Endothelial cell of umbilical vein (primary cell): Measurements from ENCODE around the gene SPON1. TPM values are rescaled to one million over a fixed set of nuclear protein-coding genes. Genes with fewer than 3 reads are reported as not detected.

Experiments
- BruUV-seq: library from RNA; stranded (reverse); fragments of 400-500 nt; replicated peaks from 2 replicates; lab custom pipeline; 2021; lab: Mats Ljungman, UMichigan
- CTCF ChIA-PET: fragments of 300-600, 350-600 bp; sonication (Branson Sonifier 250); formaldehyde crosslinking; loops from one replicate; lab custom pipeline; 2021; ENCODE audit warnings: antibody characterized with exemption, inconsistent platforms; lab: Charles Lee
- POLR2A ChIA-PET: fragments of 300-600, 350-600 bp; sonication (Branson Sonifier 250); formaldehyde crosslinking; loops from one replicate; lab custom pipeline; 2021; ENCODE audit warnings: antibody characterized with exemption, inconsistent platforms; lab: Charles Lee
- DNase-seq: peaks from one replicate; pipeline ENCODE4 v3.0.0-alpha.2; 2011; ENCODE audit warnings: low read depth, low spot score
- FAIRE-seq: peaks from 2 replicates; lab custom pipeline; 2011; peaks lifted over from hg19 to GRCh38; lab: Jason Lieb, UNC
- H2AFZ ChIP-seq: 2 replicates; pipeline ENCODE4 v1.6.0; 2012; ENCODE audit warnings: low read depth, low read length, control low read depth, inconsistent platforms
- H3K27ac ChIP-seq: 2 replicates; pipeline ENCODE4 v1.5.1; 2011; ENCODE audit warnings: low read depth, mild to moderate bottlenecking, control low read depth, low read length, moderate library complexity; ENCODE audit not compliant: insufficient read depth
- H3K27me3 ChIP-seq, 2 experiments: 2 replicates each; pipeline versions ENCODE4 v1.6.0 to v1.6.1; 2011; ENCODE audit warnings: low read length in 2 of 2, mixed read lengths in 1 of 2; ENCODE audit not compliant: control insufficient read depth in 2 of 2, insufficient read depth in 2 of 2
- H3K36me3 ChIP-seq, 2 experiments: 2 replicates in 1 of 2; 3 replicates in 1 of 2; pipeline ENCODE4 v1.5.1; 2011; ENCODE audit warnings: low read length in 2 of 2, mild to moderate bottlenecking in 1 of 2, moderate library complexity in 1 of 2; ENCODE audit not compliant: control insufficient read depth in 2 of 2, insufficient read depth in 2 of 2; ENCODE audit errors: extremely low read depth in 1 of 2
- H3K4me1 ChIP-seq: 3 replicates; pipeline ENCODE4 v1.5.1; 2011; ENCODE audit warnings: mild to moderate bottlenecking, low read length; ENCODE audit not compliant: control insufficient read depth, insufficient read depth; ENCODE audit errors: extremely low read depth
- H3K4me2 ChIP-seq: 2 replicates; pipeline ENCODE4 v1.6.1; 2011; ENCODE audit warnings: low read length, control low read depth, mixed read lengths; ENCODE audit not compliant: insufficient read depth
- H3K4me3 ChIP-seq, 3 experiments: fragments of 200-600 bp in 1 of 3; sonication (generic), shearing (Covaris generic) in 1 of 3; replicated peaks in 1 of 3; 2 replicates each; pipeline ENCODE4 v1.5.1; 2011 to 2016; ENCODE audit warnings: control low read depth in 3 of 3, low read length in 3 of 3, mild to moderate bottlenecking in 2 of 3, inconsistent platforms in 1 of 3, low read depth in 1 of 3, moderate library complexity in 1 of 3; ENCODE audit not compliant: insufficient read depth in 1 of 3
- H3K79me2 ChIP-seq: 2 replicates; pipeline ENCODE4 v1.6.0; 2012; ENCODE audit warnings: low read length, inconsistent platforms; ENCODE audit not compliant: control insufficient read depth, insufficient read depth
- H3K9ac ChIP-seq: replicated peaks from 2 replicates; pipeline ENCODE3; 2011; ENCODE audit warnings: low read length, control low read depth; ENCODE audit not compliant: insufficient read depth; ENCODE audit errors: extremely low read depth
- H3K9me1 ChIP-seq: replicated peaks from 3 replicates; pipeline ENCODE4 v1.6.0; 2011; ENCODE audit warnings: mild to moderate bottlenecking, low read length; ENCODE audit not compliant: control insufficient read depth, insufficient read depth; ENCODE audit errors: extremely low read depth
- H3K9me3 ChIP-seq: replicated peaks from 2 replicates; pipeline ENCODE4 v1.5.1; 2012; ENCODE audit warnings: low read length, inconsistent platforms; ENCODE audit not compliant: control insufficient read depth, insufficient read depth
- H4K20me1 ChIP-seq: replicated peaks from 2 replicates; pipeline ENCODE3; 2011; ENCODE audit warnings: mild to moderate bottlenecking, low read length; ENCODE audit not compliant: control insufficient read depth, insufficient read depth; ENCODE audit errors: extremely low read depth
- EZH2 ChIP-seq: IDR thresholded peaks from 2 replicates; pipeline ENCODE4 v1.6.1; 2012; ENCODE audit warnings: borderline replicate concordance, low read depth, mild to moderate bottlenecking, moderate library complexity, low read length, inconsistent platforms; ENCODE audit not compliant: severe bottlenecking
- FOS ChIP-seq: IDR thresholded peaks from 2 replicates; pipeline ENCODE4 v1.6.1; 2011; ENCODE audit warnings: mild to moderate bottlenecking, low read length, moderate library complexity, borderline replicate concordance; ENCODE audit not compliant: insufficient read depth
- GATA2 ChIP-seq: IDR thresholded peaks from 2 replicates; pipeline ENCODE4 v1.7.0; 2011; ENCODE audit warnings: low read depth, mild to moderate bottlenecking, moderate library complexity, mixed read lengths, low read length; ENCODE audit not compliant: insufficient read length, insufficient read depth
- JUN ChIP-seq: IDR thresholded peaks from 2 replicates; pipeline ENCODE4 v1.6.1; 2011; ENCODE audit warnings: borderline replicate concordance, low read depth; ENCODE audit not compliant: insufficient read length, insufficient read depth
- MYC ChIP-seq: IDR thresholded peaks from one replicate; pipeline ENCODE4 v1.6.1; 2011; ENCODE audit warnings: mild to moderate bottlenecking, low read depth, low read length
- POLR2A ChIP-seq: IDR thresholded peaks from 2 replicates; pipeline ENCODE4 v1.6.1; 2012; ENCODE audit warnings: low read depth, mild to moderate bottlenecking, control low read depth, low read length
- POLR2AphosphoS5 ChIP-seq: IDR thresholded peaks from 2 replicates; pipeline ENCODE4 v1.6.1; 2012; ENCODE audit warnings: low read depth, mild to moderate bottlenecking, control low read depth, low read length, moderate library complexity; ENCODE audit not compliant: insufficient read depth
- dilution Hi-C: fragments of 300-500 bp; cut with MboI; formaldehyde crosslinking; loops from one replicate; pipeline ENCODE4 v1.15.0; 2019; ENCODE audit warnings: low sequenced_read_pairs; ENCODE audit not compliant: extremely low pct_ligation_motif_present
- intact Hi-C: fragments of 100-400 bp; cut with micrococcal nuclease; formaldehyde crosslinking; loops from one replicate; pipeline ENCODE4 v1.10.0; 2022
- polyA plus RNA-seq, 4 experiments: library from polyadenylated mRNA; depleted of rRNA in 3 of 4; stranded (reverse) in 3 of 4; unstranded in 1 of 4; fragments of >200 nt; gene quantifications; 2 replicates each; pipeline versions ENCODE4 v1.2.1 to v1.2.3, GENCODE V29; 2011 to 2012; ENCODE audit warnings: missing spikeins in 1 of 4
- total RNA-seq: library from RNA; stranded (reverse); gene quantifications from 2 replicates; pipeline ENCODE4 v1.2.3, GENCODE V29; 2021
- TF ChIP-seq, protein P1 (sequence below): IDR thresholded peaks from 2 replicates; pipeline ENCODE4 v1.6.1; 2011; ENCODE audit not compliant: insufficient read depth, insufficient read length
- TF ChIP-seq, protein P2 (sequence below), 2 donors: IDR thresholded peaks; 1 replicate in 1 of 2; 2 replicates in 1 of 2; pipeline ENCODE4 v1.5.1; 2011; ENCODE audit warnings: low read length in 2 of 2, mild to moderate bottlenecking in 2 of 2, moderate library complexity in 2 of 2, control low read depth in 1 of 2, inconsistent platforms in 1 of 2, low read depth in 1 of 2; ENCODE audit not compliant: insufficient read depth in 1 of 2; ENCODE audit errors: extremely low read depth in 1 of 2

SPON1 gene
- total and polyA plus RNA-seq, 2 donors (not counting 3 experiments of a cell fraction or from before 2014, with no cell fraction given): 0.31 TPM; not detected in 1

DNA sequence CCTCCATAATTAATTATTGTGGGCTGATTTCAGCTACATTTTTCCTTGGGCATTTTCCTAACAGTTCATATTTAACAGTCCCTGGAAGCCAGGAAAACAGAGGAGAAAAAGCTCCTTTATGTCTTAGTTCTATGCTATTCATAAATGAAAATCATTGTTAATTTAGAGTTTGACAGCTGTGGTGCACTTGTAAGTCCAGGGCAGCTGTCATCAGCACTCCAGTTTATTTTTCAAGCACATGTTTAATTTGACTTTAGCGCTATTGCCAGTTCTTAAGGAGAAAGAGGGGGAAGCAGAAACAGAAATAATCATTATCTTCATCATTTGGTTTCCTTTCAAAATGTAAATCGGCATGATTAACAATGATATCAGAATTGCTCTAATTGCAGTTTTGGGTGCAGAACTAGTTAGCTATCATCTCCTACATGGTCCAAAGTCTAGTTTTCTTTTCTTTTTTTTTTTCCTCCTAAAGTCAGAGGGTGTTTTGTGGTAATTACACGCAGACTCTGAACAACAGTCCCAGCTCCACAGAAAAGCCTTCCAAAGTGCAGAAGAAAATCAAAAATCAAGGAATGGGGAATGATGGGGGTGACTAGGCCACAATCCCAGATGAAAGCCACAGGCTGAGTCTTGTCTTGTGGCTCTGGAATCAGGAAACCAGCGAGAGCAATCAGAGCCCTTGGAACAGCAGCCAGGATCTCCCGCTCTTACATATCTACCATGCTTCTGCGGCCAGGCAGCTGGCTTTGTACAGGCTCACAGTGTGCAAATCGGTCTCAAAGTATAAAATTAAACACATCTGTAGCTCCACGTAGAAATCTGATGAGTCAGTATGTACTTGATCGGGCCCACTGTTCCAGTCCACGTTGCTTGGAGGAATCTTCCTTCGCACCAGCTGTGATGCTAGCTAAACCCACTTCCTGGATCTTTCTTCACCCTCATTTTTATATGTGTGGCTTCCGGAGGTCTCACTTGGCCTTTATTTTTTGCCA, 91.9 kb downstream of the SPON1 start:
- Histone ChIP-seq H3K9me1 (no peaks in the 10 kb centered on the region), H3K4me3 (no peak overlapping the region), H3K9ac (no peak overlapping the region), H3K9me3 (no peaks in the 10 kb centered on the region), H3K27me3 (no peaks in the 10 kb centered on the region), H3K4me1 (no peaks in the 10 kb centered on the region), H3K79me2 (no peaks in the 10 kb centered on the region), H3K4me2 (no peak overlapping the region), H4K20me1 (no peaks in the 10 kb centered on the region), H2AFZ (no peak overlapping the region), H3K27ac (no peak overlapping the region), H3K36me3 (no peaks in the 10 kb centered on the region)
- no TSS peak for BruUV-seq
- ChIA-PET CTCF (interaction anchor here (1.1 kb wide), 1 partner anchor 9 kb away, joined by 3 read pairs; no protein-coding TSS in a partner anchor), POLR2A (no interaction called here)
- dilution Hi-C loops (no loop called here), intact Hi-C loops (no loop called here)
- DNase-seq (no peak), FAIRE-seq (no peak)
- TF ChIP-seq, protein P1, sequence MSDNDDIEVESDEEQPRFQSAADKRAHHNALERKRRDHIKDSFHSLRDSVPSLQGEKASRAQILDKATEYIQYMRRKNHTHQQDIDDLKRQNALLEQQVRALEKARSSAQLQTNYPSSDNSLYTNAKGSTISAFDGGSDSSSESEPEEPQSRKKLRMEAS: no peak
- TF ChIP-seq, protein P2, sequence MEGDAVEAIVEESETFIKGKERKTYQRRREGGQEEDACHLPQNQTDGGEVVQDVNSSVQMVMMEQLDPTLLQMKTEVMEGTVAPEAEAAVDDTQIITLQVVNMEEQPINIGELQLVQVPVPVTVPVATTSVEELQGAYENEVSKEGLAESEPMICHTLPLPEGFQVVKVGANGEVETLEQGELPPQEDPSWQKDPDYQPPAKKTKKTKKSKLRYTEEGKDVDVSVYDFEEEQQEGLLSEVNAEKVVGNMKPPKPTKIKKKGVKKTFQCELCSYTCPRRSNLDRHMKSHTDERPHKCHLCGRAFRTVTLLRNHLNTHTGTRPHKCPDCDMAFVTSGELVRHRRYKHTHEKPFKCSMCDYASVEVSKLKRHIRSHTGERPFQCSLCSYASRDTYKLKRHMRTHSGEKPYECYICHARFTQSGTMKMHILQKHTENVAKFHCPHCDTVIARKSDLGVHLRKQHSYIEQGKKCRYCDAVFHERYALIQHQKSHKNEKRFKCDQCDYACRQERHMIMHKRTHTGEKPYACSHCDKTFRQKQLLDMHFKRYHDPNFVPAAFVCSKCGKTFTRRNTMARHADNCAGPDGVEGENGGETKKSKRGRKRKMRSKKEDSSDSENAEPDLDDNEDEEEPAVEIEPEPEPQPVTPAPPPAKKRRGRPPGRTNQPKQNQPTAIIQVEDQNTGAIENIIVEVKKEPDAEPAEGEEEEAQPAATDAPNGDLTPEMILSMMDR (IDR thresholded peaks at IDR 0.05; ENCODE audit: extremely low read depth in 1 of 2, insufficient read depth in 1 of 2, low read depth in 1 of 2, low read length in 2 of 2): no peak
- TF ChIP-seq MYC: no peak
- no peak for TF ChIP-seq POLR2A
- no peak for TF ChIP-seq POLR2AphosphoS5
- no peak for TF ChIP-seq EZH2
- no peak for TF ChIP-seq JUN
- no peak for TF ChIP-seq GATA2
- TF ChIP-seq FOS: no peak
